ENCODE results near the gene HDAC9. TPM values are rescaled to one million over a fixed set of nuclear protein-coding genes. Genes with fewer than 3 reads are reported as not detected.

HDAC9 gene
- total and polyA plus RNA-seq, 2 donors (not counting 1 experiment from before 2014, with no cell fraction given) = 2.9 to 7.9 TPM

GRCh38 chr7:18693816-18694215 lies 198.3 kb downstream of the HDAC9 start:
- H3K4me3 ChIP-seq (replicated peaks in 1 of 4; ENCODE audit: control extremely low read depth in 1 of 4, insufficient read depth in 1 of 4, low read depth in 3 of 4, low read length in 4 of 4) = no peak overlapping the region
- no peak overlapping the region for H2AFZ ChIP-seq (ENCODE audit: low read length)
- H3K27ac ChIP-seq (ENCODE audit: insufficient read depth, low read length) = no peak overlapping the region
- no peaks in the 10 kb centered on the region for H4K20me1 ChIP-seq (ENCODE audit: control insufficient read depth, extremely low read depth, insufficient read depth, low read length)
- H3K27me3 ChIP-seq (ENCODE audit: control insufficient read depth, insufficient read depth, low read length) = no peaks in the 10 kb centered on the region
- no peaks in the 10 kb centered on the region for H3K9me3 ChIP-seq (ENCODE audit: control insufficient read depth, insufficient read depth, low read depth, low read length)
- no peaks in the 10 kb centered on the region for H3K36me3 ChIP-seq (ENCODE audit: control insufficient read depth, insufficient read depth, low read length)
- H3K79me2 ChIP-seq (ENCODE audit: control insufficient read depth, insufficient read depth, low read length) = no peaks in the 10 kb centered on the region
- no peak overlapping the region for H3K4me2 ChIP-seq (ENCODE audit: extremely low read depth, insufficient read depth, low read length)
- no peaks in the 10 kb centered on the region for H3K4me1 ChIP-seq (ENCODE audit: control insufficient read depth, extremely low read depth, insufficient read depth, low read length)
- TF ChIP-seq EZH2 (IDR thresholded peaks at IDR 0.05; ENCODE audit: low read length, missing control alignments) (no peak), CTCF (conservative IDR thresholded peaks at IDR 0.05 in 1 of 2, IDR thresholded peaks at IDR 0.05 in 1 of 2; ENCODE audit: low read depth in 1 of 2, low read length in 2 of 2) (no peak)
- H3K9ac ChIP-seq (ENCODE audit: insufficient read depth, low read length) = no peak overlapping the region
- DNase-seq (ENCODE audit: low read depth in 2 of 2) = no peak

- no peak overlapping the region for H3K4me2 ChIP-seq (ENCODE audit: extremely low read depth, insufficient read depth, low read length)
- no peak overlapping the region for H3K4me3 ChIP-seq (replicated peaks in 1 of 4; ENCODE audit: control extremely low read depth in 1 of 4, insufficient read depth in 1 of 4, low read depth in 3 of 4, low read length in 4 of 4)
- no peaks in the 10 kb centered on the region for H3K36me3 ChIP-seq (ENCODE audit: control insufficient read depth, insufficient read depth, low read length)
- no peak for DNase-seq (ENCODE audit: low read depth in 2 of 2)
- H2AFZ ChIP-seq (ENCODE audit: low read length) = no peak overlapping the region
- H3K9ac ChIP-seq (ENCODE audit: insufficient read depth, low read length) = no peak overlapping the region
- no peaks in the 10 kb centered on the region for H3K27me3 ChIP-seq (ENCODE audit: control insufficient read depth, insufficient read depth, low read length)
- no peaks in the 10 kb centered on the region for H4K20me1 ChIP-seq (ENCODE audit: control insufficient read depth, extremely low read depth, insufficient read depth, low read length)
- no peaks in the 10 kb centered on the region for H3K9me3 ChIP-seq (ENCODE audit: control insufficient read depth, insufficient read depth, low read depth, low read length)
- H3K79me2 ChIP-seq (ENCODE audit: control insufficient read depth, insufficient read depth, low read length) = no peaks in the 10 kb centered on the region
- H3K27ac ChIP-seq (ENCODE audit: insufficient read depth, low read length) = no peak overlapping the region
- no peaks in the 10 kb centered on the region for H3K4me1 ChIP-seq (ENCODE audit: control insufficient read depth, extremely low read depth, insufficient read depth, low read length)
- TF ChIP-seq CTCF (conservative IDR thresholded peaks at IDR 0.05 in 1 of 2, IDR thresholded peaks at IDR 0.05 in 1 of 2; ENCODE audit: low read depth in 1 of 2, low read length in 2 of 2) = no peak
Observed at GRCh38 chr7:18694484-18694883, 198.9 kb downstream of the HDAC9 start.

- Histone ChIP-seq H3K79me2 (ENCODE audit: control insufficient read depth, insufficient read depth, low read length) (no peaks in the 10 kb centered on the region), H3K4me1 (ENCODE audit: control insufficient read depth, extremely low read depth, insufficient read depth, low read length) (no peaks in the 10 kb centered on the region), H3K27me3 (ENCODE audit: control insufficient read depth, insufficient read depth, low read length) (no peaks in the 10 kb centered on the region), H3K4me3 (replicated peaks in 1 of 4; ENCODE audit: control extremely low read depth in 1 of 4, insufficient read depth in 1 of 4, low read depth in 3 of 4, low read length in 4 of 4) (no peak overlapping the region), H3K9me3 (ENCODE audit: control insufficient read depth, insufficient read depth, low read depth, low read length) (no peaks in the 10 kb centered on the region), H4K20me1 (ENCODE audit: control insufficient read depth, extremely low read depth, insufficient read depth, low read length) (no peaks in the 10 kb centered on the region), H3K27ac (ENCODE audit: insufficient read depth, low read length) (no peak overlapping the region), H3K9ac (ENCODE audit: insufficient read depth, low read length) (no peak overlapping the region), H3K4me2 (ENCODE audit: extremely low read depth, insufficient read depth, low read length) (no peak overlapping the region), H3K36me3 (ENCODE audit: control insufficient read depth, insufficient read depth, low read length) (no peaks in the 10 kb centered on the region), H2AFZ (ENCODE audit: low read length) (no peak overlapping the region)
- no peak for DNase-seq (ENCODE audit: low read depth in 2 of 2)
- TF ChIP-seq EZH2 (IDR thresholded peaks at IDR 0.05; ENCODE audit: low read length, missing control alignments) = no peak
- TF ChIP-seq CTCF (conservative IDR thresholded peaks at IDR 0.05 in 1 of 2, IDR thresholded peaks at IDR 0.05 in 1 of 2; ENCODE audit: low read depth in 1 of 2, low read length in 2 of 2) = no peak
Observed at GRCh38 chr7:18694911-18695310, 199.4 kb downstream of the HDAC9 start.

Data from fibroblast of lung (primary cell).